Heart right ventricle (tissue), 16 donors: ENCODE results near the gene TRERF1. TPM values are rescaled to one million over a fixed set of nuclear protein-coding genes. Genes with fewer than 3 reads are reported as not detected.

Source experiments
- ATAC-seq, 8 donors: fragments of 200-7000 bp; cut with Tn5 transposase; one replicate each; pipeline ENCODE4 v1.9.1; 2020; ENCODE audit warnings: mild to moderate bottlenecking in 8 of 8, moderate library complexity in 8 of 8, moderate number of reproducible peaks in 1 of 8
- DNase-seq, 2 donors: peaks; one replicate each; pipeline ENCODE4 v3.0.0-alpha.2; 2020
- H3K27ac ChIP-seq, 10 donors: fragments of 200-600 bp; sonication (generic) in 2 of 10; one replicate each; pipeline versions ENCODE4 v1.5.0 to v1.8.0; 2020 to 2022; ENCODE audit warnings: mild to moderate bottlenecking in 3 of 10
- H3K27me3 ChIP-seq, 7 donors: fragments of 200-600 bp; one replicate each; pipeline ENCODE4 v1.8.0; 2021 to 2022; ENCODE audit warnings: mild to moderate bottlenecking in 2 of 7
- H3K36me3 ChIP-seq, 9 donors: fragments of 200-600 bp; sonication (generic) in 1 of 9; one replicate each; pipeline versions ENCODE4 v1.5.0 to v1.8.0; 2020 to 2022; ENCODE audit warnings: mild to moderate bottlenecking in 2 of 9
- H3K4me1 ChIP-seq, 9 donors: fragments of 200-600 bp; sonication (generic) in 1 of 9; one replicate each; pipeline versions ENCODE4 v1.5.0 to v1.8.0; 2020 to 2022; ENCODE audit warnings: mild to moderate bottlenecking in 4 of 9
- H3K4me3 ChIP-seq, 10 donors: fragments of 200-600 bp; sonication (generic) in 2 of 10; one replicate each; pipeline versions ENCODE4 v1.5.0 to v1.8.0; 2020 to 2022; ENCODE audit warnings: mild to moderate bottlenecking in 7 of 10, moderate library complexity in 2 of 10
- H3K9me3 ChIP-seq, 11 donors: fragments of 200-600 bp in 10 of 11; sonication (generic) in 2 of 11; one replicate each; pipeline versions ENCODE4 v1.5.0 to v1.8.0; 2013 to 2022; ENCODE audit warnings: mild to moderate bottlenecking in 2 of 11, control low read depth in 1 of 11, moderate library complexity in 1 of 11
- CTCF ChIP-seq, 9 donors: fragments of 200-600 bp; sonication (generic) in 2 of 9; IDR thresholded peaks; one replicate each; pipeline versions ENCODE4 v1.5.0 to v1.8.0; 2021 to 2022; ENCODE audit warnings: antibody characterized with exemption in 9 of 9, mild to moderate bottlenecking in 5 of 9, moderate library complexity in 1 of 9
- WGBS, 2 donors: extraction: QIAGEN DNeasy Blood & Tissue Kit; methylation state at CpG; one replicate each; pipeline ENCODE4 v1.1.7; 2013; ENCODE audit warnings: inconsistent platforms in 1 of 2; 5-methylcytosine and 5-hydroxymethylcytosine counted together
- intact Hi-C, 10 donors: fragments of 100-400 bp; cut with DNase I; formaldehyde crosslinking; loops; one replicate each; pipeline versions ENCODE4 v1.11.1 to v1.14.2; 2022
- polyA plus RNA-seq, 2 donors: library from polyadenylated mRNA; stranded (reverse); fragments of 200-250 nt; gene quantifications; one replicate each; pipeline ENCODE4 v1.2.3, GENCODE V29; 2013
- total RNA-seq, 10 donors: library from RNA; stranded (reverse); fragmentation: NEBNext Ultra II Directional in 3 of 10; extraction: Animal tissue kit (Norgen Biotek cat#: 25700) in 3 of 10; gene quantifications; one replicate each; pipeline versions ENCODE4 v1.2.1 to v1.2.4, GENCODE V29; 2021 to 2023
- donor health status: Arrhythmogenic right ventricular cardiomyopathy.
- donor health status: ischemic (EF 13 %, LVEDD 7.1; RV severe dilation, severe dysfunction).
- donor health status: healthy with polysubstance abuse.
- donor health status: DM: no; HTN: yes; CAD: no.
- donor health status: DM: no; HTN: no; CAD: no.
- donor health status: ischemic (EF 25% LVEDD 6.9; RV normal size, moderate dysfunction).
- donor health status: ischemic (EF 25% LVEDD 5.7; RV mildly dilated, moderate dysfunction).
- donor health status: healthy.
- donor health status: DM: yes; HTN: yes; CAD: no.
- donor health status: Ischemic cardiomyopathy.
- donor health status: ischemic (EF 35%, LVEDD 5.7; RV mildly dilated, moderate dysfunction).
- donor health status: nonischemic (EF 11% LVEDD 7.7; RV severe dilation, severe dysfunction).
- donor health status: DM: yes; HTN: yes; CAD: no.
- donor health status: PGD.
- donor health status: ischemic (EF 29% LVEDD 5.4; RV normal size, mild dysfunction).
- donor health status: nonischemic (EF 23%, LVEDD 6.1; RV moderate dilation, normal function).

The TRERF1 gene
- total and polyA plus RNA-seq, 12 donors = 0.75 to 2.8 (median 1.6) TPM

GRCh38 chr6:42431356-42431755, 20.4 kb downstream of the TRERF1 start:
- WGBS, 2 donors = 83 to 88% methylated on average over 3 of the region's 3 CpGs
- TF ChIP-seq CTCF (IDR thresholded peaks at IDR 0.05) = no peak
- Histone ChIP-seq H3K27me3 (no peaks in the 10 kb centered on the region), H3K9me3 (peaks cover 0 to 24% (median 12%) of the 10 kb centered on the region in 11 donors), H3K36me3 (peaks cover 0 to 10% (median 0%) of the 10 kb centered on the region in 9 donors), H3K27ac (no peak overlapping the region), H3K4me3 (no peak overlapping the region), H3K4me1 (peaks cover 0 to 28% (median 17%) of the 10 kb centered on the region in 9 donors)
- ATAC-seq (no peak), DNase-seq (no peak)
- intact Hi-C loops = no loop called here

GRCh38 chr6:42429836-42430235, 21.9 kb downstream of the TRERF1 start:
- H3K27me3 ChIP-seq = no peaks in the 10 kb centered on the region
- no peak for TF ChIP-seq CTCF (IDR thresholded peaks at IDR 0.05)
- H3K4me3 ChIP-seq = no peak overlapping the region
- H3K36me3 ChIP-seq = peaks cover 0 to 10% (median 0%) of the 10 kb centered on the region in 9 donors
- 90 to 95% methylated on average over 7 of the region's 7 CpGs for WGBS, 2 donors
- H3K4me1 ChIP-seq = peaks cover 0 to 28% (median 17%) of the 10 kb centered on the region in 9 donors
- peaks cover 0 to 20% (median 12%) of the 10 kb centered on the region in 11 donors for H3K9me3 ChIP-seq
- H3K27ac ChIP-seq = no peak overlapping the region
- DNase-seq = no peak
- intact Hi-C loops = no loop called here
- ATAC-seq = no peak

GRCh38 chr6:42429042-42429585, 22.6 kb downstream of the TRERF1 start:
- Histone ChIP-seq H3K27me3 (no peaks in the 10 kb centered on the region), H3K9me3 (peaks cover 0 to 14% (median 9%) of the 10 kb centered on the region in 11 donors), H3K4me3 (no peak overlapping the region), H3K4me1 (peaks cover 0 to 28% (median 17%) of the 10 kb centered on the region in 9 donors), H3K36me3 (peaks cover 0 to 9% (median 0%) of the 10 kb centered on the region in 9 donors), H3K27ac (peak overlapping the region in 7 of 10 donors; percentile 8 to 82 (median 60))
- ATAC-seq = peak in 2 of 8 donors; percentile 9 to 45
- DNase-seq = no peak
- no peak for TF ChIP-seq CTCF (IDR thresholded peaks at IDR 0.05)
- intact Hi-C loops = no loop called here
- WGBS, 2 donors = 61 to 71% methylated on average over 8 of the region's 8 CpGs

- intact Hi-C loops = no loop called here
- WGBS, 2 donors = 42 to 63% methylated on average over 7 of the region's 7 CpGs
- TF ChIP-seq CTCF (IDR thresholded peaks at IDR 0.05) = no peak
- peaks cover 0 to 3% (median 0%) of the 10 kb centered on the region in 9 donors for H3K36me3 ChIP-seq
- peak; percentile 55 to 64 for DNase-seq
- ATAC-seq = peak; percentile 80 to 95 (median 86)
- no peaks in the 10 kb centered on the region for H3K27me3 ChIP-seq
- H3K4me3 ChIP-seq = no peak overlapping the region
- H3K27ac ChIP-seq = peak overlapping the region in 8 of 10 donors; percentile 7 to 82 (median 60)
- H3K4me1 ChIP-seq = peaks cover 0 to 31% (median 17%) of the 10 kb centered on the region in 9 donors
- H3K9me3 ChIP-seq = peaks cover 0 to 7% (median 3%) of the 10 kb centered on the region in 11 donors
These were observed 23.2 kb downstream of the TRERF1 start for GRCh38 chr6:42428326-42429041.
